NCI-H146 (cell line): ENCODE results near the gene SPCS1.

ENCODE experiments used
- DNase-seq: peaks from one replicate; lab custom pipeline; 2025; lab: John Stamatoyannopoulos, UW

The SPCS1 gene

GRCh38 chr3:52733256-52733891 lies 27.5 kb downstream of the SPCS1 start:
- no peak for DNase-seq

GRCh38 chr3:52739730-52740129 lies 33.8 kb downstream of the SPCS1 start:
- no peak for DNase-seq

- no peak for DNase-seq
Measured at GRCh38 chr3:52742418-52743041, 36.6 kb downstream of the SPCS1 start.

GRCh38 chr3:52743152-52743551 lies 37.2 kb downstream of the SPCS1 start:
- DNase-seq = no peak

- no peak for DNase-seq
Measured at GRCh38 chr3:52743721-52744120, 37.8 kb downstream of the SPCS1 start.

- DNase-seq = no peak
Measured at GRCh38 chr3:52752045-52752660, 46.2 kb downstream of the SPCS1 start.

GRCh38 chr3:52754373-52754772 lies 48.5 kb downstream of the SPCS1 start:
- no peak for DNase-seq

GRCh38 chr3:52756141-52756540 lies 50.2 kb downstream of the SPCS1 start:
- DNase-seq = no peak
